K562 (cell line): ENCODE measurements around the gene ATF4. TPM values are rescaled to one million over a fixed set of nuclear protein-coding genes. Genes with fewer than 3 reads are reported as not detected.

ENCODE experiments used
- ATAC-seq: fragments of 200-7000 bp; cut with Tn5 transposase; 3 replicates; pipeline ENCODE4 v1.9.1; 2020; ENCODE audit warnings: moderate library complexity
- BruUV-seq: library from RNA; stranded (reverse); fragments of 400-500 nt; replicated peaks from 2 replicates; lab custom pipeline; 2021; lab: Mats Ljungman, UMichigan
- CTCF ChIA-PET: fragments of 300-600 bp; formaldehyde crosslinking; extraction: SDS; loops from one replicate; lab custom pipeline; 2021; ENCODE audit warnings: low intra/inter-chr PET ratio; lab: Yijun Ruan, JAX
- POLR2A ChIA-PET: fragments of 300-600, 350-650 bp; sonication (Branson Sonifier 250); formaldehyde crosslinking; extraction: SDS; loops from one replicate; lab custom pipeline; 2021; ENCODE audit warnings: antibody characterized with exemption, inconsistent platforms; lab: Yijun Ruan, JAX
- DNase-seq, 4 experiments: peaks; one replicate each; pipeline versions ENCODE4 v3.0.0 to v3.0.0-alpha.2; 2011 to 2018; ENCODE audit warnings: low spot score in 3 of 4, mixed read lengths in 3 of 4; ENCODE audit errors: extremely low read depth in 1 of 4
- FAIRE-seq: peaks from 2 replicates; lab custom pipeline; 2011; peaks lifted over from hg19 to GRCh38; lab: Jason Lieb, UNC
- H2AFZ ChIP-seq: 2 replicates; pipeline ENCODE4 v1.6.0; 2011; ENCODE audit warnings: low read depth, low read length, control low read depth, inconsistent platforms
- H3K27ac ChIP-seq: fragments of 200-600 bp; 3 replicates; pipeline ENCODE4 v1.8.0; 2011; ENCODE audit warnings: low read depth, mild to moderate bottlenecking, control low read depth, inconsistent platforms, low read length, moderate library complexity, mixed read lengths; ENCODE audit errors: extremely low read depth
- H3K27me3 ChIP-seq, 2 experiments: fragments of 300-600 bp in 1 of 2; 2 replicates in 1 of 2; 3 replicates in 1 of 2; pipeline versions ENCODE4 v1.6.0 to v1.8.0; 2011; ENCODE audit warnings: inconsistent platforms in 2 of 2, low read length in 2 of 2, mild to moderate bottlenecking in 1 of 2, mixed read lengths in 1 of 2, moderate library complexity in 1 of 2; ENCODE audit not compliant: control insufficient read depth in 2 of 2, insufficient read depth in 2 of 2
- H3K36me3 ChIP-seq: fragments of 300-600 bp; 3 replicates; pipeline ENCODE4 v1.8.0; 2011; ENCODE audit warnings: mild to moderate bottlenecking, low read length, inconsistent platforms; ENCODE audit not compliant: control insufficient read depth, insufficient read depth
- H3K4me1 ChIP-seq, 2 experiments: fragments of 200-600 bp in 1 of 2; replicated peaks in 1 of 2; 2 replicates in 1 of 2; 3 replicates in 1 of 2; pipeline versions ENCODE4 v1.5.1 to v1.8.0; 2011; ENCODE audit warnings: inconsistent platforms in 2 of 2, low read length in 2 of 2, mild to moderate bottlenecking in 1 of 2, mixed read lengths in 1 of 2, moderate library complexity in 1 of 2; ENCODE audit not compliant: control insufficient read depth in 2 of 2, insufficient read depth in 2 of 2
- H3K4me2 ChIP-seq: 2 replicates; pipeline ENCODE4 v1.6.1; 2011; ENCODE audit warnings: low read length, control low read depth, inconsistent platforms, mixed read lengths; ENCODE audit not compliant: insufficient read depth
- H3K4me3 ChIP-seq: fragments of 200-600 bp; sonication (generic), shearing (Covaris generic); 2 replicates; pipeline ENCODE4 v1.5.1; 2016; ENCODE audit warnings: control low read depth, inconsistent platforms
- H3K79me2 ChIP-seq: fragments of 200-600 bp; 3 replicates; pipeline ENCODE4 v1.8.0; 2011; ENCODE audit warnings: low read length, inconsistent platforms; ENCODE audit not compliant: control insufficient read depth, insufficient read depth
- H3K9ac ChIP-seq, 2 experiments: 2 replicates each; pipeline versions ENCODE4 v1.6.0 to v1.6.1; 2011; ENCODE audit warnings: low read depth in 2 of 2, low read length in 2 of 2, control low read depth in 1 of 2, inconsistent platforms in 1 of 2, mild to moderate bottlenecking in 1 of 2, mixed read lengths in 1 of 2; ENCODE audit not compliant: insufficient read depth in 1 of 2
- H3K9me1 ChIP-seq: one replicate; pipeline ENCODE4 v1.6.0; 2011; ENCODE audit warnings: inconsistent platforms, mild to moderate bottlenecking, low read length, moderate library complexity; ENCODE audit not compliant: control insufficient read depth, insufficient read depth
- H3K9me3 ChIP-seq: replicated peaks from 2 replicates; pipeline ENCODE4 v1.5.1; 2011; ENCODE audit warnings: low read depth, low read length, inconsistent platforms; ENCODE audit not compliant: control insufficient read depth, insufficient read depth
- H4K20me1 ChIP-seq: replicated peaks from 2 replicates; pipeline ENCODE4 v1.6.1; 2011; ENCODE audit warnings: low read length, inconsistent platforms, mixed read lengths; ENCODE audit not compliant: control insufficient read depth, insufficient read depth
- CREB5 ChIP-seq: fragments of 250-450 bp; sonication (Bioruptor Pico); IDR thresholded peaks from 2 replicates; pipeline ENCODE4 v1.5.0; 2020; ENCODE audit warnings: mild to moderate bottlenecking
- EGR1 ChIP-seq: fragments of 450-650 bp; conservative IDR thresholded peaks from 2 replicates; pipeline ENCODE4 v1.6.1; 2017; ENCODE audit warnings: mild to moderate bottlenecking
- FOXA3 ChIP-seq, 2 experiments: fragments of 450-650 bp in 1 of 2; sonication (generic) in 1 of 2; formaldehyde crosslinking; IDR thresholded peaks in 1 of 2; conservative IDR thresholded peaks in 1 of 2; 2 replicates each; pipeline versions ENCODE4 v1.4.0 to v1.8.0; 2020 to 2022; ENCODE audit warnings: mild to moderate bottlenecking in 2 of 2, missing genetic modification reagents in 1 of 2
- KLF13 ChIP-seq: fragments of 450-650 bp; IDR thresholded peaks from 2 replicates; pipeline ENCODE4 v1.6.1; 2016; ENCODE audit warnings: missing genetic modification characterization, low read depth, mild to moderate bottlenecking, missing compliant biosample characterization, moderate library complexity, borderline replicate concordance
- MAZ ChIP-seq, 2 experiments: fragments of 450-650 bp in 1 of 2; sonication (generic) in 1 of 2; formaldehyde crosslinking; IDR thresholded peaks in 1 of 2; conservative IDR thresholded peaks in 1 of 2; 2 replicates each; pipeline versions ENCODE4 v1.4.0 to v1.5.0; 2020; ENCODE audit warnings: mild to moderate bottlenecking in 1 of 2, missing genetic modification reagents in 1 of 2
- PHB2 ChIP-seq: fragments of 450-650 bp; IDR thresholded peaks from 2 replicates; pipeline ENCODE4 v1.6.1; 2017; ENCODE audit warnings: low read depth
- POLR3A ChIP-seq: IDR thresholded peaks from 2 replicates; pipeline ENCODE4 v1.6.1; 2011; ENCODE audit warnings: borderline replicate concordance, mild to moderate bottlenecking, moderate library complexity; ENCODE audit not compliant: insufficient read length, insufficient read depth; ENCODE audit errors: extremely low read depth
- RBFOX2 ChIP-seq: fragments of 200-400 bp; formaldehyde crosslinking; IDR thresholded peaks from 2 replicates; pipeline ENCODE4 v1.6.1; 2017; ENCODE audit warnings: low read depth, mild to moderate bottlenecking, low read length, moderate library complexity
- RBM22 ChIP-seq: fragments of 200-400 bp; formaldehyde crosslinking; IDR thresholded peaks from 2 replicates; pipeline ENCODE4 v1.6.1; 2018; ENCODE audit warnings: low read length, low read depth; ENCODE audit not compliant: poor library complexity, severe bottlenecking
- SMARCA4 ChIP-seq: fragments of 450-650 bp; IDR thresholded peaks from 2 replicates; pipeline ENCODE4 v1.6.1; 2016
- SMARCE1 ChIP-seq: fragments of 450-650 bp; IDR thresholded peaks from 2 replicates; pipeline ENCODE4 v1.7.1; 2016; ENCODE audit warnings: mild to moderate bottlenecking
- SRF ChIP-seq, 2 experiments: fragments of 250-450, 450-650 bp in 1 of 2; sonication (Bioruptor Pico) in 1 of 2; sonication (generic) in 1 of 2; formaldehyde crosslinking; IDR thresholded peaks; 2 replicates each; pipeline versions ENCODE4 v1.5.0 to v1.5.1; 2020 to 2022; ENCODE audit warnings: mild to moderate bottlenecking in 1 of 2, missing genetic modification reagents in 1 of 2
- ZNF589 ChIP-seq: fragments of 200-800 bp; sonication (Bioruptor generic); IDR thresholded peaks from 2 replicates; pipeline ENCODE4 v1.6.1; 2016; ENCODE audit warnings: low read depth, missing genetic modification characterization, missing compliant biosample characterization
- WGBS: fragments of 100-300 bp; shearing (Covaris generic); methylation state at CpG from one replicate; pipeline ENCODE4 v1.1.6; 2016; ENCODE audit warnings: low coverage, mixed read lengths; ENCODE audit not compliant: insufficient coverage; ENCODE audit errors: missing lambda C conversion rate; 5-methylcytosine and 5-hydroxymethylcytosine counted together
- in situ Hi-C: fragments of 300-500 bp; cut with MboI; formaldehyde crosslinking; loops from 4 replicates; pipeline ENCODE4 v1.15.0; 2018; ENCODE audit warnings: inconsistent platforms, mixed read lengths
- intact Hi-C: fragments of 100-400 bp; cut with micrococcal nuclease; formaldehyde crosslinking; loops from 2 replicates; pipeline ENCODE4 v1.14.2; 2022
- polyA plus RNA-seq, 8 experiments: library from polyadenylated mRNA; depleted of rRNA in 4 of 8; stranded (reverse) in 5 of 8; unstranded in 3 of 8; fragments of >200 nt; fragmentation: Nextera tagmentation in 2 of 8; fragmentation: Illumina TruSeq in 1 of 8; extraction: Ambion mirVana in 2 of 8; extraction: Trizol in 1 of 8; gene quantifications; 2 replicates each; pipeline versions ENCODE4 v1.2.1 to v1.2.3, GENCODE V29; 2011 to 2014; ENCODE audit warnings: inconsistent platforms in 1 of 8, missing spikeins in 1 of 8
- total RNA-seq, 7 experiments: library from RNA; depleted of rRNA in 6 of 7; stranded (reverse); fragments of >200 nt in 6 of 7; fragmentation: Illumina TruSeq in 2 of 7; extraction: Trizol in 2 of 7; gene quantifications; 2 replicates each; pipeline versions ENCODE4 v1.2.1 to v1.2.3, GENCODE V29; 2011 to 2021; ENCODE audit warnings: low replicate concordance in 1 of 7
- TF ChIP-seq, protein P1 (sequence below), 3 experiments: fragments of 200-800 bp in 1 of 3; fragments of 250-450 bp in 1 of 3; fragments of 450-650 bp in 1 of 3; sonication (Bioruptor Pico) in 1 of 3; sonication (Bioruptor generic) in 1 of 3; formaldehyde crosslinking in 1 of 3; IDR thresholded peaks; 2 replicates each; pipeline versions ENCODE4 v1.6.1 to v1.8.0; 2016 to 2022; ENCODE audit warnings: mild to moderate bottlenecking in 2 of 3, missing genetic modification characterization in 2 of 3, missing compliant biosample characterization in 1 of 3, moderate library complexity in 1 of 3

ATF4 gene
- total and polyA plus RNA-seq, 9 of the 15 experiments (the other 6 are each of a cell fraction or from before 2014, with no cell fraction given): 93.1 to 723 (median 355) TPM

DNA sequence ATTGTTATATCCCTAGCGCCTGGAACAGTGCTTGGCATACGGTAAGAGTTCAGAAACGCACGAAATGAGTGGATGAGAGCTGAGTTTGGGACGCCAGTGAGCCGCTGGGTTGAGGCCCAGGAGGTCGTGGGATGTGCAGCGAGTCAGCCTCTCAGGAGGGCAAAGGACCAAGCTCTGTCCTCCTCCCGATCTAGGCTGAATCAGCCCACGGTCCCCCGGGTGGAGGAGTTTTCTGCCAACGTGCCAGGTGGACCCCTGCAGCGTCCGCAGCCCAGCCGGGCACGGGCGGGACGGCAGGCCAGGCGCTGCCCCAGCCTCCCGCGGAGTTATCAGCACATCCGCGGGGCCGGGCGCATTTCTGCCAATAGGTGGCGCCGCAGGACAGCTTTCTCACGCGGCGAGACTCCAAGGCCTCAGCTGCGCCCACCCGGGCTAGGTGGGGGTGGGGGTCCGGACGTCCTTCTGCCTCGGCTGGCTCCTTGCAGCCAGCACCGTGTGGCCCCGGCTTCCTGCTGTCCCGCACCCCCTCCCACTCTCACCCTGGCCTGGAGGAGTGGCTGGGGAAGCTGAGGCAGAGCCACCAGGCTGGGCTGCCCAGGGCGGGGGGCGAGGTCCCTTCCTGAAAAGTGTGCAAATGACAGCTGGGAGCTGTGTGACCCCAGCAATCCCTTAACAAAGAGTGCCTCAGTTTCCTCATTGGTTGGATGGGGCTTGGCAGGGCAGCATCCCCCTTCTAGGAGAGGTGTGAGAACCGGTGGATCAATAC lies 14.4 kb downstream of the ATF4 start (continued):
- peak in 1 of 2 experiments; percentile 66; a peak in 3 of 4 replicates for TF ChIP-seq MAZ (CRISPR knock-in tag; conservative IDR thresholded peaks at IDR 0.05 in 1 of 2, IDR thresholded peaks at IDR 0.05 in 1 of 2)
- 0 out of 2 replicates have a peak, but pooled peaks have one; percentile 36 for TF ChIP-seq SMARCE1
- TF ChIP-seq EGR1: 0 out of 2 replicates have a peak, but pooled peaks have one; percentile 5
- TF ChIP-seq SMARCA4: 0 out of 2 replicates have a peak, but pooled peaks have one; percentile 47

GRCh38 chr22:39535357-39535725 lies 15.0 kb downstream of the ATF4 start:
- intact Hi-C loops: no loop called here

More at GRCh38 chr22:39535357-39535725, 15.0 kb downstream of the ATF4 start:
- ChIA-PET POLR2A (no interaction called here), CTCF (interaction anchor here (0.5 to 2.2 kb wide), 6 partner anchors 24 to 1364 kb away, joined by 3 to 18 read pairs (median 3); no protein-coding TSS in a partner anchor)
- Histone ChIP-seq H2AFZ (no peak overlapping the region), H4K20me1 (0 out of 2 replicates have a peak, but pooled peaks cover 4% of the 10 kb centered on the region), H3K4me1 (peaks cover 14 to 36% of the 10 kb centered on the region in 2 experiments; a peak in 4 of 5 replicates), H3K27me3 (no peaks in the 10 kb centered on the region), H3K4me3 (no peak overlapping the region), H3K79me2 (peaks cover 22% of the 10 kb centered on the region), H3K27ac (no peak overlapping the region), H3K9ac (peak overlapping the region in 1 of 2 experiments; percentile 83; a peak in 2 of 4 replicates), H3K36me3 (peaks cover 15% of the 10 kb centered on the region), H3K4me2 (no peak overlapping the region), H3K9me1 (no peaks in the 10 kb centered on the region), H3K9me3 (no peaks in the 10 kb centered on the region)
- no peak for DNase-seq
- no TSS peak for BruUV-seq
- ATAC-seq: no peak
- no peak for FAIRE-seq
- WGBS: 50% methylated on average over 1 of the region's 13 CpGs
- in situ Hi-C loops: loop anchor here (10.0 kb wide), 1 partner anchor 649 kb away; no protein-coding TSS in a partner anchor
- TF ChIP-seq PHB2 (no peak), RBM22 (no peak), KLF13 (no peak), SRF (CRISPR knock-in tag; IDR thresholded peaks at IDR 0.05) (no peak), RBFOX2 (no peak), CREB5 (CRISPR knock-in tag) (no peak), POLR3A (no peak), ZNF589 (CRISPR knock-in tag) (no peak), FOXA3 (CRISPR knock-in tag; conservative IDR thresholded peaks at IDR 0.05 in 1 of 2, IDR thresholded peaks at IDR 0.05 in 1 of 2) (no peak)
- TF ChIP-seq, protein P1, sequence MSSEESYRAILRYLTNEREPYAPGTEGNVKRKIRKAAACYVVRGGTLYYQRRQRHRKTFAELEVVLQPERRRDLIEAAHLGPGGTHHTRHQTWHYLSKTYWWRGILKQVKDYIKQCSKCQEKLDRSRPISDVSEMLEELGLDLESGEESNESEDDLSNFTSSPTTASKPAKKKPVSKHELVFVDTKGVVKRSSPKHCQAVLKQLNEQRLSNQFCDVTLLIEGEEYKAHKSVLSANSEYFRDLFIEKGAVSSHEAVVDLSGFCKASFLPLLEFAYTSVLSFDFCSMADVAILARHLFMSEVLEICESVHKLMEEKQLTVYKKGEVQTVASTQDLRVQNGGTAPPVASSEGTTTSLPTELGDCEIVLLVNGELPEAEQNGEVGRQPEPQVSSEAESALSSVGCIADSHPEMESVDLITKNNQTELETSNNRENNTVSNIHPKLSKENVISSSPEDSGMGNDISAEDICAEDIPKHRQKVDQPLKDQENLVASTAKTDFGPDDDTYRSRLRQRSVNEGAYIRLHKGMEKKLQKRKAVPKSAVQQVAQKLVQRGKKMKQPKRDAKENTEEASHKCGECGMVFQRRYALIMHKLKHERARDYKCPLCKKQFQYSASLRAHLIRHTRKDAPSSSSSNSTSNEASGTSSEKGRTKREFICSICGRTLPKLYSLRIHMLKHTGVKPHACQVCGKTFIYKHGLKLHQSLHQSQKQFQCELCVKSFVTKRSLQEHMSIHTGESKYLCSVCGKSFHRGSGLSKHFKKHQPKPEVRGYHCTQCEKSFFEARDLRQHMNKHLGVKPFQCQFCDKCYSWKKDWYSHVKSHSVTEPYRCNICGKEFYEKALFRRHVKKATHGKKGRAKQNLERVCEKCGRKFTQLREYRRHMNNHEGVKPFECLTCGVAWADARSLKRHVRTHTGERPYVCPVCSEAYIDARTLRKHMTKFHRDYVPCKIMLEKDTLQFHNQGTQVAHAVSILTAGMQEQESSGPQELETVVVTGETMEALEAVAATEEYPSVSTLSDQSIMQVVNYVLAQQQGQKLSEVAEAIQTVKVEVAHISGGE (CRISPR knock-in tag; IDR thresholded peaks at IDR 0.05): no peak
